Measurements from ENCODE around the gene MRPL37. TPM values are rescaled to one million over a fixed set of nuclear protein-coding genes. Genes with fewer than 3 reads are reported as not detected.

The MRPL37 gene
- total and polyA plus RNA-seq, 2 donors (not counting 3 experiments of a cell fraction or from before 2014, with no cell fraction given) = 45.0 to 109 TPM

DNA sequence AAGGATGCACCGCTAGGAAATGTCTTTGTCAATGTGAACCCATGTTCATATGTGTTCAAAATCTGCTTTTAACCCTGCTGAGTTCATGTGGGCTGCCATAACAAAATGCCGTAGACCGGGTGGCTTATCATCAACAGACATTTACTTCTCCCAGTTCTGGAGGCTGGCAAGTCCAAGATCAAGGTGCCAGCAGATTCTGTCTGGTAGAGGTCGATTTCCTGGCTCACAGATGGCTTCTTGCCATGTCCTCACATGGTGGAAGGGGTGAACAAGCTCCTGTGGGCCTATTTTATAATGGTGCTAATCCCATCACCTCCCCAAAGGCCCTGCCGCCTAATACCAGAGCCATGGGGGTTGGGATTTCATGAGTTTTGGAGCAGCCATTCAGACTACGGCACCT lies 42.6 kb upstream of the MRPL37 start:
- ChIA-PET POLR2A (no interaction called here), CTCF (no interaction called here)
- Histone ChIP-seq H3K79me2 (ENCODE audit: control insufficient read depth, insufficient read depth, low read length) (no peaks in the 10 kb centered on the region), H4K20me1 (replicated peaks; ENCODE audit: control insufficient read depth, extremely low read depth, insufficient read depth, low read length) (no peaks in the 10 kb centered on the region), H3K4me1 (ENCODE audit: control insufficient read depth, extremely low read depth, insufficient read depth, low read length) (no peaks in the 10 kb centered on the region), H3K9me3 (replicated peaks; ENCODE audit: control insufficient read depth, insufficient read depth, low read length) (no peaks in the 10 kb centered on the region), H3K4me2 (ENCODE audit: insufficient read depth, low read length) (no peak overlapping the region), H3K9me1 (replicated peaks; ENCODE audit: control insufficient read depth, extremely low read depth, insufficient read depth, low read length) (no peaks in the 10 kb centered on the region), H3K27ac (ENCODE audit: insufficient read depth, low read depth, low read length) (no peak overlapping the region), H3K9ac (replicated peaks; ENCODE audit: extremely low read depth, insufficient read depth, low read length) (no peak overlapping the region), H2AFZ (ENCODE audit: low read depth, low read length) (no peak overlapping the region), H3K27me3 (ENCODE audit: control insufficient read depth in 2 of 2, insufficient read depth in 2 of 2, low read length in 2 of 2) (peaks cover 0 to 3% of the 10 kb centered on the region in 2 experiments), H3K4me3 (replicated peaks in 1 of 3; ENCODE audit: insufficient read depth in 1 of 3, low read depth in 1 of 3, low read length in 3 of 3) (no peak overlapping the region), H3K36me3 (ENCODE audit: control insufficient read depth in 2 of 2, extremely low read depth in 1 of 2, insufficient read depth in 2 of 2, low read length in 2 of 2) (no peaks in the 10 kb centered on the region)
- intact Hi-C loops (cut with micrococcal nuclease) (no loop called here), dilution Hi-C loops (cut with MboI; ENCODE audit: extremely low pct_ligation_motif_present, low sequenced_read_pairs) (no loop called here)
- no peak for FAIRE-seq
- no peak for DNase-seq (ENCODE audit: low read depth, low spot score)
- BruUV-seq (replicated peaks) = no TSS peak
- TF ChIP-seq GATA2 (IDR thresholded peaks at IDR 0.05; ENCODE audit: insufficient read depth, insufficient read length, low read depth, low read length) (no peak), MAX (IDR thresholded peaks at IDR 0.05; ENCODE audit: insufficient read depth, insufficient read length) (no peak)

GRCh38 chr1:54158071-54158470 lies 41.9 kb upstream of the MRPL37 start:
- intact Hi-C loops (cut with micrococcal nuclease) (no loop called here), dilution Hi-C loops (cut with MboI; ENCODE audit: extremely low pct_ligation_motif_present, low sequenced_read_pairs) (no loop called here)
- no peak overlapping the region for H3K4me2 ChIP-seq (ENCODE audit: insufficient read depth, low read length)
- POLR2A ChIA-PET = no interaction called here
- CTCF ChIA-PET = no interaction called here
- H3K4me3 ChIP-seq (replicated peaks in 1 of 3; ENCODE audit: insufficient read depth in 1 of 3, low read depth in 1 of 3, low read length in 3 of 3) = no peak overlapping the region
- H3K9ac ChIP-seq (replicated peaks; ENCODE audit: extremely low read depth, insufficient read depth, low read length) = no peak overlapping the region
- no peak overlapping the region for H3K27ac ChIP-seq (ENCODE audit: insufficient read depth, low read depth, low read length)
- H3K36me3 ChIP-seq (ENCODE audit: control insufficient read depth in 2 of 2, extremely low read depth in 1 of 2, insufficient read depth in 2 of 2, low read length in 2 of 2) = no peaks in the 10 kb centered on the region
- no peaks in the 10 kb centered on the region for H4K20me1 ChIP-seq (replicated peaks; ENCODE audit: control insufficient read depth, extremely low read depth, insufficient read depth, low read length)
- no peak overlapping the region for H2AFZ ChIP-seq (ENCODE audit: low read depth, low read length)
- FAIRE-seq (no peak), DNase-seq (ENCODE audit: low read depth, low spot score) (no peak)
- no peaks in the 10 kb centered on the region for H3K9me3 ChIP-seq (replicated peaks; ENCODE audit: control insufficient read depth, insufficient read depth, low read length)
- no peaks in the 10 kb centered on the region for H3K9me1 ChIP-seq (replicated peaks; ENCODE audit: control insufficient read depth, extremely low read depth, insufficient read depth, low read length)
- no TSS peak for BruUV-seq (replicated peaks)
- no peaks in the 10 kb centered on the region for H3K4me1 ChIP-seq (ENCODE audit: control insufficient read depth, extremely low read depth, insufficient read depth, low read length)
- no peaks in the 10 kb centered on the region for H3K79me2 ChIP-seq (ENCODE audit: control insufficient read depth, insufficient read depth, low read length)
- peaks cover 0 to 3% of the 10 kb centered on the region in 2 experiments for H3K27me3 ChIP-seq (ENCODE audit: control insufficient read depth in 2 of 2, insufficient read depth in 2 of 2, low read length in 2 of 2)
- TF ChIP-seq JUN (IDR thresholded peaks at IDR 0.05; ENCODE audit: borderline replicate concordance, insufficient read depth, insufficient read length, low read depth) (no peak), POLR2A (IDR thresholded peaks at IDR 0.05; ENCODE audit: low read depth, low read length) (no peak), MYC (IDR thresholded peaks at IDR 0.05; ENCODE audit: low read depth, low read length) (no peak), EZH2 (IDR thresholded peaks at IDR 0.05; ENCODE audit: borderline replicate concordance, low read depth, low read length, severe bottlenecking) (no peak), CTCF (IDR thresholded peaks at IDR 0.05; ENCODE audit: extremely low read depth in 1 of 2, insufficient read depth in 1 of 2, low read depth in 1 of 2, low read length in 2 of 2) (no peak), FOS (IDR thresholded peaks at IDR 0.05; ENCODE audit: borderline replicate concordance, insufficient read depth, low read length) (no peak)

Measured in endothelial cell of umbilical vein (primary cell).